ENCODE measurements around the gene SSNA1.

Gene SSNA1

DNA sequence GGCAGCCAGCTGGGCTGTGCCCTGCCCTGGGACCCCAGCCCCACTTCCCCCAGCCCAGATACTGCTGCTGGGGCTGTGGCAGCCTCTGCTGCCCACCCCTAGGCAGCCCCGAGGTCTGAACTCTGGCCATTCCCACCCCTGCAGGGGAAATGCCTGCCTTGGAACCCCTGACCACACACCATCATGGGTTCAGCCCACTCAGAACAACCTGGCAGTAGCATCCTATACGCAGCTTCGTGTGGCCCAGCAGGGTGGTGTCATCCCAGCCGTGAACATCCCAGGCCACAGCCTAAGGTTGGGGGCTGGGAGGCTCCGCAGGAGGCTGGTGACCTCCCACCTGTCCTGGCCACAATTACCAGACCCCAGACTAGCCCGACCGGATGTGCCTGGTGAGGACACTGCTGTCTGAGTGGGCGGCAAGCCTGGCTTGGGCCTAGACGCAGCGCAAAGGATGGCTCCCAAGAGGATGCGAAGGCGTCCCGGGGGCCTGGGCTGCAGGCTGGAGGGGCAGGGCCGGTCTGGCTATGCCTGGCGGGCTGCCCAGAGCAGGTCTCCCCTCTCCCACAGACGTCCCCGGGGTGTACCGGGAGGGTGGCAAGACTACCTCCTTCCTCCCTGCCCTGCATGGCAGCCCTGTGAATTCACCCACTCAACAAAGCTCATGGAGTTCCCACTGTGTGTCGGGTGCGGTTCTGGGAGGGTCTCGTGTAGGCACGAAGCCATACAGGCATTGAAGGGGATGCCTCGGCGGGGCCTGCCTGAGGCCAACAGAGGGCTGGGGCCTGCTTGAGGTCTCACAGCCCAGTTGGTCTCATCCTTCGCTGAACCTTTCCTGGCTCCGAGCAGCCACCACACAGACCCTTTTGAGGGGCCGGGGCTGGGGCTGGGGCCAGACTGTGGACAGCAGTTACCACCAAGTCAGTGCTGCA is 40.8 kb downstream of the SSNA1 start:
- Histone ChIP-seq H3K36me3 (ENCODE audit: control insufficient read depth, low read depth, low read length) (no peaks in the 10 kb centered on the region), H3K4me1 (ENCODE audit: control insufficient read depth, low read depth, low read length) (no peaks in the 10 kb centered on the region), H3K9me3 (ENCODE audit: control insufficient read depth, low read depth, low read length) (no peaks in the 10 kb centered on the region), H3K27ac (ENCODE audit: low read length) (no peak overlapping the region), H3K9ac (ENCODE audit: low read length) (no peak overlapping the region), H3K4me3 (ENCODE audit: low read length) (no peak overlapping the region), H3K27me3 (ENCODE audit: control insufficient read depth, insufficient read depth, low read length) (no peaks in the 10 kb centered on the region)

DNA sequence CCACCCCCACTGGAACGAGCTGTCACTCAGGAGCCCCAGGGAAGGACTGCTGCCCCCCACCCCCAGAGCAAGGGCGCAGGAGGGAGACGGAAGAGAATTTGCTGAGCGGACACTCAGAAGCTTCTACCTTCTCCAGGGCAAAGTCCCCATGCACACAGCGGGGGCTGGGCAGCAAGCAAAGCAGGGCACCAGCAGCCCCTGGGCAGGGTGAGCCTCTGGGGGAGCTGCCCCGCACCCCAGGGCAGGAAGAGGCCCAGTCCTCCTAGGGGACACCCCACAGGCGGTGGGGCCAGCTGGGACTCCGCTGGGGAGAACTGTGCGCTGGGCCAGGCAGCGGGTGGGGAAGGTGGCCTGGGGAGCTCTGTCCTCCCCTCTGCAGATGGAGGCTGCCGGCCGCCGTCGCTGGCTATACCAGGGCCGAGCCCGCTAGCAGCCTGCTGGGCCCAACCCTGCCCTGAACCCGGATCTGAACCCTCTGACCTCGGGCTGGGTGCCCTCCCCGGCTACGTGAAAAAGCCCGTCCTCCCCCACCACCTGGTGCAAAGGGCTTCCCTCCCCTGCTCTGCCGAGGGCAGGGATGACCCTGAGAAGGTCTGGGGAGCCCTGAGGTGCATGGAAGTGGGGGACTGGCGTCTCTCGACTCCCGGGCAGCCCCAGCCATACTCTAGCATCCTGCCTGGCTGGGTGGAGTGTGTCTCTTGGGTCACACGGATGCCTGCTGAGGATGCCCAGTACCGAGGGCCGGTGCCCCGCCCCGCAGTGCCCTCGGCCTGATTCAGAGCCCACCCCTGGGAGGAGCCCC is 41.6 kb downstream of the SSNA1 start:
- Histone ChIP-seq H3K4me1 (ENCODE audit: control insufficient read depth, low read depth, low read length) (no peaks in the 10 kb centered on the region), H3K9ac (ENCODE audit: low read length) (no peak overlapping the region), H3K27me3 (ENCODE audit: control insufficient read depth, insufficient read depth, low read length) (no peaks in the 10 kb centered on the region)

DNA sequence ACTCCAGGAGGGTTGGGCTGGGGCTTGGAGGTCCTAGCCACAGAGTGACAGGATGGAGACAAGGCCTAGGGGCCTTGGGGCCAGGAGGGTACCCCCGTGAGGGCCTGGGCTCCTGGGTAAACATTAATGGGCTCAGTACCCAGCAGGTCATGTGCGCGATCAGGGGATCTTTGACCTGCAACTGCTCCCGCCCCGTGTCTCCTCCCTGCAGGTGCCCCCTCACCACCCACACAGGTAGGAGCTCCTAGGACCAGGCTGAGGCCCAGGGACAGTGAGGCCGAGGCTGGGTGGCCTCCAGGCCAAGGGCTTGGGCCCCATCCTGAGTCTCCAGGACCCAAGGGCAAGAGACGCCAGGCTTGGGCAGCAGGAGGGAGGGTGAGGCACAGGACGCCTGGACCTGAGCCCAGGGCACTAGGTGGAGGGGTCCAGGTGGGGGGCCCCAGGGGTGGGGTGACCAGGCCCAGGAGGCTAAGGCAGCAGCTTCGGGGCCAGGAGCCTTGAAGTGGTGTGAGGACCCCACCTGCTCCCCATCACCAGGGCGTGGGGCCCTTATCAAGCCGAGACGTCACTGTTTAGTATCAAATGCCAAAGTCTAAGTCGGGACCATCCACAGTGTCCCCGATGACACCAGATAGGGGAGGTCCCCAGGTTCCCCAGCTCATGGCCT is 42.4 kb downstream of the SSNA1 start, which contains the start of gene SLC34A3:
Gene SLC34A3 (plus strand): TSS at position 197 of the 667 bp plus-strand sequence. CDS start 802 bp downstream, outside the sequence.
- no peak within 1 kb of the TSS for H3K9ac ChIP-seq (ENCODE audit: low read length)

More for the DNA sequence above, 41.6 kb downstream of the SSNA1 start:
- no peak overlapping the region for H3K27ac ChIP-seq (ENCODE audit: low read length)
- H3K36me3 ChIP-seq (ENCODE audit: control insufficient read depth, low read depth, low read length): no peaks in the 10 kb centered on the region
- H3K9me3 ChIP-seq (ENCODE audit: control insufficient read depth, low read depth, low read length): no peaks in the 10 kb centered on the region
- no peak overlapping the region for H3K4me3 ChIP-seq (ENCODE audit: low read length)

DNA sequence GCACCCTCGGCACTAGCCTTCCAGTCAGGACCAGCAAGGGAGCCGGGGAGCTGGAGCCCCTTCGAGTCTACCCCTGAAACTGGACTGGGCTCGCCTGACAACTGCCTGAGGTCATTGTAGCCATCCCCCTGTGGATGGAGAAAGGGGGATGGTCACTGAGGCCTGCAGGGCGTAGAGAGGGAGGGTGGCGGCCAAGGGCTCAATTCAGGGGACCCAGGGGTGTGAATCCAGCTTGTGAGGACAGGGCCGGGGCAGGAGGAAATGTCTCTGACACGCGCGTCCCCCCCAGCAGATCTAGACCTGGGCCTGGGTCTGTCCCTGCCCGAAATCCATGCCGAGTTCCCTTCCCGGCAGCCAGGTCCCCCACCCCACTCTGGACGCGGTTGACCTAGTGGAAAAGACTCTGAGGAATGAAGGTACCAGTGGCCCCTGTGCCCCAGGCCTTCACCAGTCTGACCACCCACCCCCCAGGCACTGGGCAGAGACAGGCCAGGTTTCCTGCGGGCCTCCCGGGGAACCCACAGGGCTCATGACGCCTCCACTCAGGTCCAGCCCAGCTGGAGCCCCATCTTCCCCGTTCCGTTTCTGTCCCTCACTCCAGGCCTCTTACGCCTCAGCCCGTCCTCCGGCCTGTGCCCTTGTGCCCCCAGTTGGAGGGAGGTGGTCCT is 43.0 kb downstream of the SSNA1 start:
- Histone ChIP-seq H3K36me3 (ENCODE audit: control insufficient read depth, low read depth, low read length) (no peaks in the 10 kb centered on the region), H3K9ac (ENCODE audit: low read length) (no peak overlapping the region), H3K27ac (ENCODE audit: low read length) (no peak overlapping the region), H3K4me1 (ENCODE audit: control insufficient read depth, low read depth, low read length) (no peaks in the 10 kb centered on the region), H3K9me3 (ENCODE audit: control insufficient read depth, low read depth, low read length) (no peaks in the 10 kb centered on the region), H3K4me3 (ENCODE audit: low read length) (no peak overlapping the region), H3K27me3 (ENCODE audit: control insufficient read depth, insufficient read depth, low read length) (no peaks in the 10 kb centered on the region)

More for the DNA sequence above, 42.4 kb downstream of the SSNA1 start, which contains the start of gene SLC34A3:
- no peaks in the 10 kb centered on the region for H3K9me3 ChIP-seq (ENCODE audit: control insufficient read depth, low read depth, low read length)
- H3K4me1 ChIP-seq (ENCODE audit: control insufficient read depth, low read depth, low read length): no peaks in the 10 kb centered on the region
- no peak within 1 kb of the TSS for H3K4me3 ChIP-seq (ENCODE audit: low read length)
- H3K36me3 ChIP-seq (ENCODE audit: control insufficient read depth, low read depth, low read length): no peaks in the 10 kb centered on the region
- no peak within 1 kb of the TSS for H3K27ac ChIP-seq (ENCODE audit: low read length)
- H3K27me3 ChIP-seq (ENCODE audit: control insufficient read depth, insufficient read depth, low read length): no peaks in the 10 kb centered on the region

DNA sequence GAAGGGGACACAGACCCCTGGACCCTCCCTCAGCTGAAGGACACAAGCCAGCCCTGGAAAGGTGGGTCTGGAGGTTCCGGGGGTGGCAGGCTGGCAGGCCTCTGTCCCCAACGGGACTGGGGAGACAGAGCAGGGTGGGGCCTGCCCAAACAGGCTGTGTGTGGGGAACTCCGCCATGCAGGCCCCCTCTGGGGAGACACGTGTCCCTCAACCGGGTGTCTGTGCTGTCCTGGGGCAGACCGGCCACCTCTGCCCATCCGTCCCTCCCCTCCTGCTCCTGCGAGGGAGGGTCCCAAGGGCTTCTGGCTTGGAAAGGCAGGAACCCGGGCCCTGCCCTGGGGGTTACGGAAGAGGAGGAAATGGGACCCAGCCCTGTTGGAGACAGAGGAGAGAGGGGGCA is 43.6 kb downstream of the SSNA1 start:
- Histone ChIP-seq H3K4me1 (ENCODE audit: control insufficient read depth, low read depth, low read length) (no peaks in the 10 kb centered on the region), H3K27ac (ENCODE audit: low read length) (no peak overlapping the region), H3K4me3 (ENCODE audit: low read length) (no peak overlapping the region), H3K9me3 (ENCODE audit: control insufficient read depth, low read depth, low read length) (no peaks in the 10 kb centered on the region), H3K27me3 (ENCODE audit: control insufficient read depth, insufficient read depth, low read length) (no peaks in the 10 kb centered on the region), H3K9ac (ENCODE audit: low read length) (no peak overlapping the region), H3K36me3 (ENCODE audit: control insufficient read depth, low read depth, low read length) (no peaks in the 10 kb centered on the region)

GRCh38 chr9:137232510-137232909 is 44.0 kb downstream of the SSNA1 start:
- no peaks in the 10 kb centered on the region for H3K27me3 ChIP-seq (ENCODE audit: control insufficient read depth, insufficient read depth, low read length)
- no peaks in the 10 kb centered on the region for H3K4me1 ChIP-seq (ENCODE audit: control insufficient read depth, low read depth, low read length)
- H3K27ac ChIP-seq (ENCODE audit: low read length): no peak overlapping the region
- H3K4me3 ChIP-seq (ENCODE audit: low read length): no peak overlapping the region
- H3K9me3 ChIP-seq (ENCODE audit: control insufficient read depth, low read depth, low read length): no peaks in the 10 kb centered on the region
- H3K36me3 ChIP-seq (ENCODE audit: control insufficient read depth, low read depth, low read length): no peaks in the 10 kb centered on the region
- H3K9ac ChIP-seq (ENCODE audit: low read length): no peak overlapping the region

DNA sequence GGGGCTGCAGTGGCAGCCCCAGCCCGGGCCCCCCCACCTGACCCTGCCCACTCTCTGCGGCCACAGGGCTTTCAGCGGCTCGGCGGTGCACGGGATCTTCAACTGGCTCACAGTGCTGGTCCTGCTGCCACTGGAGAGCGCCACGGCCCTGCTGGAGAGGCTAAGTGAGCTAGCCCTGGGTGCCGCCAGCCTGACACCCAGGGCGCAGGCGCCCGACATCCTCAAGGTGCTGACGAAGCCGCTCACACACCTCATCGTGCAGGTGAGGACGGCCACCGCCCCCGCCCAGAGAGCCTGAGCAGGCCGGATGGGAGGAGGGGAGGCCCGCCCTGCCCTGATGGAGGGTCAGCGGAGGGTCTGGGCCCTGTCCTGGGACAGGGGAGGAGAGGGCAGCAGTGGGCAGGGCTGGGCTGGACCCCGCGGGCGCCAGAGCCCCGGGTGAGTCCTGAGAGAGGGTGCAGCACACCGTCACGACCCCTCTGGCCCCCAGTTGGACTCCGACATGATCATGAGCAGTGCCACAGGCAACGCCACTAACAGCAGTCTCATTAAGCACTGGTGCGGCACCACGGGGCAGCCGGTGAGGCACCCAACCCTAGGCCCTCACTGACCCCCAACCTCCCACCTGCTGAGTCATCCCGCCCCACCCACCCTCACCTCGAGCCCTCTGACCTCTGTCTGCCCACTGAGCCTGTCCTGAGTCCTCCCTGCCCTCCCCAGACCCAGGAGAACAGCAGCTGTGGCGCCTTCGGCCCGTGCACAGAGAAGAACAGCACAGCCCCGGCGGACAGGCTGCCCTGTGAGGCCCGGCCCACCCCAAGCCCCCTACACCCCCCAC is 44.9 kb downstream of the SSNA1 start:
- Histone ChIP-seq H3K9ac (ENCODE audit: low read length) (no peak overlapping the region), H3K9me3 (ENCODE audit: control insufficient read depth, low read depth, low read length) (no peaks in the 10 kb centered on the region), H3K27me3 (ENCODE audit: control insufficient read depth, insufficient read depth, low read length) (no peaks in the 10 kb centered on the region), H3K4me3 (ENCODE audit: low read length) (no peak overlapping the region), H3K36me3 (ENCODE audit: control insufficient read depth, low read depth, low read length) (no peaks in the 10 kb centered on the region), H3K27ac (ENCODE audit: low read length) (no peak overlapping the region), H3K4me1 (ENCODE audit: control insufficient read depth, low read depth, low read length) (no peaks in the 10 kb centered on the region)

GRCh38 chr9:137234055-137234697 is 45.7 kb downstream of the SSNA1 start:
- H3K4me3 ChIP-seq (ENCODE audit: low read length): no peak overlapping the region
- no peak overlapping the region for H3K27ac ChIP-seq (ENCODE audit: low read length)

DNA sequence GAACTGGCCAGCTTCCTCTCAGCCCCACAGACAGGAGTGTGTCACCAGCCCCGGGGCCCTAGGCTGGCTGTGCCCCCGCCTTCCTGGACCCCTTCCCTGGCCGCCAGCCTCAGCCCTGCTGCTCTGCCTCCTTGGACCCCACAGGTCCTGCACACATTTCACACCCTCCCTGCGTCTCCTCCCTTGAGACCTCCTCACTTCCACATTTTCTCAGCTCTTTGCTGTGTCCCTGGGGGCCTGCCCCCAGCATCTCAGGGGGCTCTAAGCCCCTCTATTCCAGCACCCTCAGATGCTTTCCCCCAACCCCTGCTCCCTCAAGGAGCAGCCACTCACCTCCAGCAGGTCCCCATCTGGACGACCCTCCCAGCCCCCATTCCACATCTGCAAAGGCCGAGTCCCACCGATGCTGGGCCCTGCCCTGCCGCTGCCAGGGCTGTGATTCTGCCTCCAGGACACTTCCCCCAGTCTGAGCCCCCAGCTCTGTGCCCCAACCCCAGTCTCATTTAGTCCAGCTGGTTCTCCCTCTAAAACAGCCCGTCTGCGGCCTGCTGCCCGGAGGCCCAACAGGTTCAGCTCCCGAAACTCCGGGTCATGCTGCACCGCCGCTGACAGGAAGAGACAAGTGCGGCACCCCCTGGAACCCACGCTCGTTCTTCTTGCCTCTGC is 46.4 kb downstream of the SSNA1 start:
- Histone ChIP-seq H3K4me3 (ENCODE audit: low read length) (no peak overlapping the region), H3K27me3 (ENCODE audit: control insufficient read depth, insufficient read depth, low read length) (no peaks in the 10 kb centered on the region), H3K9ac (ENCODE audit: low read length) (no peak overlapping the region), H3K27ac (ENCODE audit: low read length) (no peak overlapping the region), H3K36me3 (ENCODE audit: control insufficient read depth, low read depth, low read length) (no peaks in the 10 kb centered on the region), H3K4me1 (ENCODE audit: control insufficient read depth, low read depth, low read length) (no peaks in the 10 kb centered on the region), H3K9me3 (ENCODE audit: control insufficient read depth, low read depth, low read length) (no peaks in the 10 kb centered on the region)

More at GRCh38 chr9:137234055-137234697, 45.7 kb downstream of the SSNA1 start:
- Histone ChIP-seq H3K9me3 (ENCODE audit: control insufficient read depth, low read depth, low read length) (no peaks in the 10 kb centered on the region), H3K27me3 (ENCODE audit: control insufficient read depth, insufficient read depth, low read length) (no peaks in the 10 kb centered on the region), H3K9ac (ENCODE audit: low read length) (no peak overlapping the region), H3K36me3 (ENCODE audit: control insufficient read depth, low read depth, low read length) (no peaks in the 10 kb centered on the region), H3K4me1 (ENCODE audit: control insufficient read depth, low read depth, low read length) (no peaks in the 10 kb centered on the region)
